Liver (tissue), 9 donors: ENCODE measurements around the gene IER5. TPM values are rescaled to one million over a fixed set of nuclear protein-coding genes. Genes with fewer than 3 reads are reported as not detected.
"Not testable (repeated sequence)": the region's sequence is repeated elsewhere in the genome, so short reads cannot be mapped to it uniquely, and the experiment has no call there.

Experiments used
- DNase-seq: peaks from one replicate; pipeline ENCODE4 v3.0.0-alpha.2; 2017; ENCODE audit warnings: low spot score
- H3K27ac ChIP-seq, 2 donors: one replicate each; pipeline ENCODE4 v1.7.0; 2013; ENCODE audit warnings: inconsistent platforms in 2 of 2, low read length in 2 of 2, control low read depth in 1 of 2, low read depth in 1 of 2, mild to moderate bottlenecking in 1 of 2
- H3K27me3 ChIP-seq, 4 donors: one replicate each; pipeline versions ENCODE4 v1.6.1 to v1.7.0; 2013; ENCODE audit warnings: low read length in 3 of 4, inconsistent platforms in 1 of 4, mild to moderate bottlenecking in 1 of 4, moderate library complexity in 1 of 4; ENCODE audit not compliant: control insufficient read depth in 4 of 4, insufficient read depth in 4 of 4
- H3K36me3 ChIP-seq, 4 donors: one replicate each; pipeline versions ENCODE4 v1.6.1 to v1.7.0; 2013; ENCODE audit warnings: low read length in 3 of 4, mild to moderate bottlenecking in 3 of 4, low read depth in 1 of 4, moderate library complexity in 1 of 4; ENCODE audit not compliant: control insufficient read depth in 4 of 4, insufficient read depth in 3 of 4
- H3K4me1 ChIP-seq, 4 donors: one replicate each; pipeline versions ENCODE4 v1.6.1 to v1.7.0; 2013; ENCODE audit warnings: low read length in 3 of 4, mild to moderate bottlenecking in 3 of 4, moderate library complexity in 1 of 4; ENCODE audit not compliant: control insufficient read depth in 4 of 4, insufficient read depth in 4 of 4
- H3K4me3 ChIP-seq, 3 donors: one replicate each; pipeline versions ENCODE4 v1.6.1 to v1.7.0; 2013; ENCODE audit warnings: low read length in 3 of 3, control low read depth in 1 of 3, low read depth in 1 of 3, mild to moderate bottlenecking in 1 of 3
- H3K9ac ChIP-seq, 2 donors: one replicate each; pipeline ENCODE4 v1.7.0; 2013; ENCODE audit warnings: low read length in 2 of 2, mild to moderate bottlenecking in 2 of 2, moderate library complexity in 2 of 2, control low read depth in 1 of 2, low read depth in 1 of 2
- H3K9me3 ChIP-seq, 4 donors: one replicate each; pipeline versions ENCODE4 v1.6.1 to v1.7.0; 2013; ENCODE audit warnings: low read length in 3 of 4; ENCODE audit not compliant: control insufficient read depth in 4 of 4
- EGR1 ChIP-seq, 2 donors: IDR thresholded peaks; 2 replicates each; pipeline ENCODE4 v1.6.1; 2016 to 2018; ENCODE audit warnings: antibody characterized with exemption in 2 of 2, low read depth in 2 of 2
- FOXA1 ChIP-seq: IDR thresholded peaks from 2 replicates; pipeline ENCODE4 v1.6.1; 2016; ENCODE audit warnings: antibody characterized with exemption
- HNF4A ChIP-seq, 2 donors: conservative IDR thresholded peaks; 2 replicates each; pipeline ENCODE4 v1.6.1; 2016; ENCODE audit warnings: antibody characterized with exemption in 2 of 2, mild to moderate bottlenecking in 2 of 2
- HNF4G ChIP-seq: IDR thresholded peaks from 2 replicates; pipeline ENCODE4 v1.6.1; 2016; ENCODE audit warnings: antibody characterized with exemption
- NR2F2 ChIP-seq: IDR thresholded peaks from 2 replicates; pipeline ENCODE4 v1.6.1; 2016; ENCODE audit warnings: antibody characterized with exemption
- RAD21 ChIP-seq, 2 donors: IDR thresholded peaks; 2 replicates each; pipeline ENCODE4 v1.6.1; 2016; ENCODE audit warnings: antibody characterized with exemption in 2 of 2, mild to moderate bottlenecking in 2 of 2
- RXRA ChIP-seq, 2 donors: IDR thresholded peaks; 2 replicates each; pipeline ENCODE4 v1.6.1; 2017 to 2018; ENCODE audit warnings: antibody characterized with exemption in 2 of 2, mild to moderate bottlenecking in 1 of 2
- TAF1 ChIP-seq: conservative IDR thresholded peaks from 2 replicates; pipeline ENCODE4 v1.6.1; 2016; ENCODE audit warnings: antibody characterized with exemption, mild to moderate bottlenecking
- YY1 ChIP-seq: IDR thresholded peaks from 2 replicates; pipeline ENCODE4 v1.6.1; 2016; ENCODE audit warnings: antibody characterized with exemption, mild to moderate bottlenecking
- WGBS: extraction: QIAGEN DNeasy Blood & Tissue Kit; methylation state at CpG from one replicate; pipeline ENCODE4 v1.1.7; 2013; 5-methylcytosine and 5-hydroxymethylcytosine counted together
- polyA plus RNA-seq, 2 donors: library from polyadenylated mRNA; stranded (reverse) in 1 of 2; unstranded in 1 of 2; fragments of 200-250 nt in 1 of 2; fragments of >200 nt in 1 of 2; fragmentation: Nextera tagmentation in 1 of 2; extraction: Ambion mirVana in 1 of 2; gene quantifications; one replicate each; pipeline versions ENCODE4 v1.2.1 to v1.2.3, GENCODE V29; 2013 to 2015
- total RNA-seq, 2 donors: library from RNA; depleted of rRNA; stranded (reverse); fragments of >200 nt; gene quantifications; one replicate each; pipeline ENCODE4 v1.2.3, GENCODE V29; 2014
- TF ChIP-seq, protein P1 (sequence below): IDR thresholded peaks from 2 replicates; pipeline ENCODE4 v1.6.1; 2016; ENCODE audit warnings: antibody characterized with exemption
- TF ChIP-seq, protein P2 (sequence below): IDR thresholded peaks from 2 replicates; pipeline ENCODE4 v1.6.1; 2016; ENCODE audit warnings: antibody characterized with exemption
- TF ChIP-seq, protein P3 (sequence below): IDR thresholded peaks from 2 replicates; pipeline ENCODE4 v1.6.1; 2016; ENCODE audit warnings: antibody characterized with exemption, mild to moderate bottlenecking
- TF ChIP-seq, protein P4 (sequence below): IDR thresholded peaks from 2 replicates; pipeline ENCODE4 v1.6.1; 2016; ENCODE audit warnings: antibody characterized with exemption
- TF ChIP-seq, protein P5 (sequence below): fragments of 150-350 bp; IDR thresholded peaks from 2 replicates; pipeline ENCODE4 v1.5.1; 2017; ENCODE audit warnings: improper control_type of control experiment, low read depth, low read length; ENCODE audit not compliant: missing input control
- donor health status: healthy.
- donor health status: healthy.
- donor health status: healthy.
- donor health status: healthy.
- donor health status: healthy.

The IER5 gene
- total and polyA plus RNA-seq, 4 donors: 0.56 to 8.4 (median 2.4) TPM

DNA sequence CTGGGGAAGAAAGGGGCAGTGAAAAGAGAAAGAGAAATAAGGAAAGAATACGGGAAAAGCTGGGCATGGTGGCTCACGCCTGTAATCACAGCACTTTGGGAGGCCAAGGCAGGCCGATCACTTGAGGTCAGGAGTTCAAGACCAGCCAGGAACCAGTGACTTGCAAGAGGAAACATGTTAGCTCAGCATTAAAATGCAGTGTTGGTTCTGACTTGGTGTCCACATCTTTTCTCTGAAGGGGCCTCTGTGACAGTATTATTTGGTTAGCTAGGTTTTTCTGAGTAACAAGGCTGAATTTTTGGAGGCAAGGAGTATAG, 26.8 kb downstream of the IER5 start:
- Histone ChIP-seq H3K9me3 (no peaks in the 10 kb centered on the region), H3K27me3 (no peaks in the 10 kb centered on the region), H3K36me3 (no peaks in the 10 kb centered on the region), H3K9ac (no peak overlapping the region), H3K4me1 (peaks cover 10 to 19% (median 14%) of the 10 kb centered on the region in 4 donors), H3K27ac (no peak overlapping the region), H3K4me3 (no peak overlapping the region)
- DNase-seq: no peak
- TF ChIP-seq HNF4A (conservative IDR thresholded peaks at IDR 0.05) (no peak), YY1 (no peak), NR2F2 (no peak), RXRA (IDR thresholded peaks at IDR 0.05) (no peak), TAF1 (no peak), HNF4G (no peak), RAD21 (IDR thresholded peaks at IDR 0.05) (no peak), FOXA1 (no peak)
- TF ChIP-seq, protein P1, sequence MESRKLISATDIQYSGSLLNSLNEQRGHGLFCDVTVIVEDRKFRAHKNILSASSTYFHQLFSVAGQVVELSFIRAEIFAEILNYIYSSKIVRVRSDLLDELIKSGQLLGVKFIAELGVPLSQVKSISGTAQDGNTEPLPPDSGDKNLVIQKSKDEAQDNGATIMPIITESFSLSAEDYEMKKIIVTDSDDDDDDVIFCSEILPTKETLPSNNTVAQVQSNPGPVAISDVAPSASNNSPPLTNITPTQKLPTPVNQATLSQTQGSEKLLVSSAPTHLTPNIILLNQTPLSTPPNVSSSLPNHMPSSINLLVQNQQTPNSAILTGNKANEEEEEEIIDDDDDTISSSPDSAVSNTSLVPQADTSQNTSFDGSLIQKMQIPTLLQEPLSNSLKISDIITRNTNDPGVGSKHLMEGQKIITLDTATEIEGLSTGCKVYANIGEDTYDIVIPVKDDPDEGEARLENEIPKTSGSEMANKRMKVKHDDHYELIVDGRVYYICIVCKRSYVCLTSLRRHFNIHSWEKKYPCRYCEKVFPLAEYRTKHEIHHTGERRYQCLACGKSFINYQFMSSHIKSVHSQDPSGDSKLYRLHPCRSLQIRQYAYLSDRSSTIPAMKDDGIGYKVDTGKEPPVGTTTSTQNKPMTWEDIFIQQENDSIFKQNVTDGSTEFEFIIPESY: no peak
- TF ChIP-seq, protein P2, sequence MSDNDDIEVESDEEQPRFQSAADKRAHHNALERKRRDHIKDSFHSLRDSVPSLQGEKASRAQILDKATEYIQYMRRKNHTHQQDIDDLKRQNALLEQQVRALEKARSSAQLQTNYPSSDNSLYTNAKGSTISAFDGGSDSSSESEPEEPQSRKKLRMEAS: no peak
- TF ChIP-seq, protein P3, sequence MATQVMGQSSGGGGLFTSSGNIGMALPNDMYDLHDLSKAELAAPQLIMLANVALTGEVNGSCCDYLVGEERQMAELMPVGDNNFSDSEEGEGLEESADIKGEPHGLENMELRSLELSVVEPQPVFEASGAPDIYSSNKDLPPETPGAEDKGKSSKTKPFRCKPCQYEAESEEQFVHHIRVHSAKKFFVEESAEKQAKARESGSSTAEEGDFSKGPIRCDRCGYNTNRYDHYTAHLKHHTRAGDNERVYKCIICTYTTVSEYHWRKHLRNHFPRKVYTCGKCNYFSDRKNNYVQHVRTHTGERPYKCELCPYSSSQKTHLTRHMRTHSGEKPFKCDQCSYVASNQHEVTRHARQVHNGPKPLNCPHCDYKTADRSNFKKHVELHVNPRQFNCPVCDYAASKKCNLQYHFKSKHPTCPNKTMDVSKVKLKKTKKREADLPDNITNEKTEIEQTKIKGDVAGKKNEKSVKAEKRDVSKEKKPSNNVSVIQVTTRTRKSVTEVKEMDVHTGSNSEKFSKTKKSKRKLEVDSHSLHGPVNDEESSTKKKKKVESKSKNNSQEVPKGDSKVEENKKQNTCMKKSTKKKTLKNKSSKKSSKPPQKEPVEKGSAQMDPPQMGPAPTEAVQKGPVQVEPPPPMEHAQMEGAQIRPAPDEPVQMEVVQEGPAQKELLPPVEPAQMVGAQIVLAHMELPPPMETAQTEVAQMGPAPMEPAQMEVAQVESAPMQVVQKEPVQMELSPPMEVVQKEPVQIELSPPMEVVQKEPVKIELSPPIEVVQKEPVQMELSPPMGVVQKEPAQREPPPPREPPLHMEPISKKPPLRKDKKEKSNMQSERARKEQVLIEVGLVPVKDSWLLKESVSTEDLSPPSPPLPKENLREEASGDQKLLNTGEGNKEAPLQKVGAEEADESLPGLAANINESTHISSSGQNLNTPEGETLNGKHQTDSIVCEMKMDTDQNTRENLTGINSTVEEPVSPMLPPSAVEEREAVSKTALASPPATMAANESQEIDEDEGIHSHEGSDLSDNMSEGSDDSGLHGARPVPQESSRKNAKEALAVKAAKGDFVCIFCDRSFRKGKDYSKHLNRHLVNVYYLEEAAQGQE: no peak
- TF ChIP-seq, protein P4, sequence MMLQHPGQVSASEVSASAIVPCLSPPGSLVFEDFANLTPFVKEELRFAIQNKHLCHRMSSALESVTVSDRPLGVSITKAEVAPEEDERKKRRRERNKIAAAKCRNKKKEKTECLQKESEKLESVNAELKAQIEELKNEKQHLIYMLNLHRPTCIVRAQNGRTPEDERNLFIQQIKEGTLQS: no peak
- WGBS: 87% methylated on average over 3 of the region's 3 CpGs

DNA sequence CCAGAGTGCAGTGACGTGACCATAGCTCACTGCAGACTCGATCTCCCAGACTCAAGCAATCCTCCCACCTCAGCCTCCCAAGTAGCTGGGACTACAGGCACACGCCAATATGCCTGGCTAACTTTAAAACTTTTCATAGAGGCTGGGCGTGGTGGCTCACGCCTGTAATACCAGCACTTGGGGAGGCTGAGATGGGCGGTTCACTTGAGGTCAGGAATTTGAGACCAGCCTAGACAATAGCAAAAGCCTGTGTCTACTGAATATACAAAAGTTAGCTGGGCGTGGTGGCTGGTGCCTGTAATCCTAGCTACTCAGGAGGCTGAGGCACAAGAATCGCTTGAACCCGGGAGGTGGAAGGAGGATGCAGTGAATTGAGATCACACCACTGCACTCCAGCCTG, 27.5 kb downstream of the IER5 start:
- peaks cover 10 to 19% (median 14%) of the 10 kb centered on the region in 4 donors for H3K4me1 ChIP-seq
- H3K27me3 ChIP-seq, H3K27ac ChIP-seq, H3K36me3 ChIP-seq, DNase-seq, H3K9me3 ChIP-seq, H3K4me3 ChIP-seq, H3K9ac ChIP-seq: not testable (repeated sequence)
- 95% methylated on average over 9 of the region's 9 CpGs for WGBS

DNA sequence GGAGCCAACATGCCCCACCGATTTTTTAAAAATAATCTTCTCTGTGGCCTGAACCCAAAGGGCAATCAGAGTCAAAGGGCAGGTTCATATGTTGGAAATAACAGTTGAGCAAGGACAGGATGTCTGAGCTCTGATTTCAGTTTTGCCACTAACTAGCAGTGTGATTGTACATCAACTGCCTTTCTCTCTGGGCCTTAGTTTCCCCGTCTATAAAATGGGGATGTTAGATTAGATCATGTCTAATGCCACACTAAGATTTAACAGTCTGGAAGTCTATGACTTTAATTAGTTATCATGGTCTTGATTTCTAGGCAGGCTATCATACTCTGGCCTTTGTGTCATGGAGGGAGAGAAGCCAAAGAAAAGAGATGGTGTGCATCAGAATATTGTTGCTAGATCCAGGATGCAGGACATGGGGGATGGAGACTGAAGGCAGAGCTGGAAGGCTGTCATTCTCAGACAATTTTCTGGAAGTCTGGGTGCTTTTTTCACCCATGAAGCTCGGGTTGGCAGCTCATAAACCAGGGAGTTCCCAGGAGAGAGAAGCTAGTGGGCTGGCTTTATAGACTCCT, 28.4 kb downstream of the IER5 start:
- TF ChIP-seq TAF1 (no peak), EGR1 (IDR thresholded peaks at IDR 0.05; ENCODE audit: low read depth in 2 of 2) (no peak)
- TF ChIP-seq, protein P5, sequence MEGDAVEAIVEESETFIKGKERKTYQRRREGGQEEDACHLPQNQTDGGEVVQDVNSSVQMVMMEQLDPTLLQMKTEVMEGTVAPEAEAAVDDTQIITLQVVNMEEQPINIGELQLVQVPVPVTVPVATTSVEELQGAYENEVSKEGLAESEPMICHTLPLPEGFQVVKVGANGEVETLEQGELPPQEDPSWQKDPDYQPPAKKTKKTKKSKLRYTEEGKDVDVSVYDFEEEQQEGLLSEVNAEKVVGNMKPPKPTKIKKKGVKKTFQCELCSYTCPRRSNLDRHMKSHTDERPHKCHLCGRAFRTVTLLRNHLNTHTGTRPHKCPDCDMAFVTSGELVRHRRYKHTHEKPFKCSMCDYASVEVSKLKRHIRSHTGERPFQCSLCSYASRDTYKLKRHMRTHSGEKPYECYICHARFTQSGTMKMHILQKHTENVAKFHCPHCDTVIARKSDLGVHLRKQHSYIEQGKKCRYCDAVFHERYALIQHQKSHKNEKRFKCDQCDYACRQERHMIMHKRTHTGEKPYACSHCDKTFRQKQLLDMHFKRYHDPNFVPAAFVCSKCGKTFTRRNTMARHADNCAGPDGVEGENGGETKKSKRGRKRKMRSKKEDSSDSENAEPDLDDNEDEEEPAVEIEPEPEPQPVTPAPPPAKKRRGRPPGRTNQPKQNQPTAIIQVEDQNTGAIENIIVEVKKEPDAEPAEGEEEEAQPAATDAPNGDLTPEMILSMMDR: no peak
- Histone ChIP-seq H3K4me3 (no peak overlapping the region), H3K9me3 (no peaks in the 10 kb centered on the region), H3K36me3 (no peaks in the 10 kb centered on the region), H3K27ac (no peak overlapping the region), H3K9ac (no peak overlapping the region), H3K27me3 (no peaks in the 10 kb centered on the region), H3K4me1 (peaks cover 7 to 15% (median 11%) of the 10 kb centered on the region in 4 donors)
- WGBS: 74% methylated on average over 3 of the region's 3 CpGs
- no peak for DNase-seq
